ENCODE data around the gene KANSL2. TPM values are rescaled to one million over a fixed set of nuclear protein-coding genes. Genes with fewer than 3 reads are reported as not detected.

KANSL2 gene
- total RNA-seq, 1 experiment from 2014 or later, result 48.1 TPM

GRCh38 chr12:48681710-48682532 is at the start of gene KANSL2 (continued):
- TF ChIP-seq AR (CRISPR knock-in tag; IDR thresholded peaks at IDR 0.05) (no peak), JAZF1 (CRISPR knock-in tag; IDR thresholded peaks at IDR 0.05) (no peak), FOXP4 (CRISPR knock-in tag; IDR thresholded peaks at IDR 0.05) (peak; percentile 64; the same call in 1 of the 2 replicates), ELF4 (CRISPR knock-in tag; IDR thresholded peaks at IDR 0.05; ENCODE audit: low read depth) (0 out of 2 replicates have a peak, but pooled peaks have one; percentile 36), CDX4 (CRISPR knock-in tag; IDR thresholded peaks at IDR 0.05; ENCODE audit: borderline replicate concordance) (no peak), ZNF138 (CRISPR knock-in tag; conservative IDR thresholded peaks at IDR 0.05) (no peak), PRDM15 (CRISPR knock-in tag; IDR thresholded peaks at IDR 0.05) (no peak), MLX (CRISPR knock-in tag; IDR thresholded peaks at IDR 0.05) (no peak), IRF1 (CRISPR knock-in tag; IDR thresholded peaks at IDR 0.05) (0 out of 2 replicates have a peak, but pooled peaks have one; percentile 69), RORB (CRISPR knock-in tag; IDR thresholded peaks at IDR 0.05) (no peak), ZNF423 (CRISPR knock-in tag; IDR thresholded peaks at IDR 0.05) (no peak), ZNF671 (CRISPR knock-in tag; IDR thresholded peaks at IDR 0.05) (no peak), ATF1 (CRISPR knock-in tag; IDR thresholded peaks at IDR 0.05) (0 out of 2 replicates have a peak, but pooled peaks have one; percentile 40), E2F5 (CRISPR knock-in tag; IDR thresholded peaks at IDR 0.05) (peak; percentile 21; the same call in 1 of the 2 replicates), FOXP1 (CRISPR knock-in tag; IDR thresholded peaks at IDR 0.05; ENCODE audit: borderline replicate concordance) (peak; percentile 63; the same call in 1 of the 2 replicates), FOXK1 (CRISPR knock-in tag; IDR thresholded peaks at IDR 0.05) (0 out of 2 replicates have a peak, but pooled peaks have one; percentile 15), SMAD4 (CRISPR knock-in tag; IDR thresholded peaks at IDR 0.05) (no peak), CBFB (CRISPR knock-in tag; IDR thresholded peaks at IDR 0.05; ENCODE audit: low read depth) (no peak), MAX (CRISPR knock-in tag; IDR thresholded peaks at IDR 0.05) (peak; percentile 89), ATF3 (CRISPR knock-in tag; conservative IDR thresholded peaks at IDR 0.05) (no peak), ESRRA (CRISPR knock-in tag; IDR thresholded peaks at IDR 0.05; ENCODE audit: borderline replicate concordance) (no peak; the same call in 1 of the 2 replicates), NR1H2 (CRISPR knock-in tag; IDR thresholded peaks at IDR 0.05) (0 out of 2 replicates have a peak, but pooled peaks have one; percentile 27), HMGXB4 (CRISPR knock-in tag; IDR thresholded peaks at IDR 0.05) (peak; percentile 52), TEAD4 (CRISPR knock-in tag; IDR thresholded peaks at IDR 0.05) (peak; percentile 71; the same call in 1 of the 2 replicates)

Measured in WTC11 (cell line).